ENCODE measurements around the gene BSG. TPM values are rescaled to one million over a fixed set of nuclear protein-coding genes. Genes with fewer than 3 reads are reported as not detected.

BSG gene
- total and polyA plus RNA-seq, 9 of the 15 experiments (the other 6 are each of a cell fraction or from before 2014, with no cell fraction given) = 4.6 to 495 (median 187) TPM

- TF ChIP-seq, protein P1, sequence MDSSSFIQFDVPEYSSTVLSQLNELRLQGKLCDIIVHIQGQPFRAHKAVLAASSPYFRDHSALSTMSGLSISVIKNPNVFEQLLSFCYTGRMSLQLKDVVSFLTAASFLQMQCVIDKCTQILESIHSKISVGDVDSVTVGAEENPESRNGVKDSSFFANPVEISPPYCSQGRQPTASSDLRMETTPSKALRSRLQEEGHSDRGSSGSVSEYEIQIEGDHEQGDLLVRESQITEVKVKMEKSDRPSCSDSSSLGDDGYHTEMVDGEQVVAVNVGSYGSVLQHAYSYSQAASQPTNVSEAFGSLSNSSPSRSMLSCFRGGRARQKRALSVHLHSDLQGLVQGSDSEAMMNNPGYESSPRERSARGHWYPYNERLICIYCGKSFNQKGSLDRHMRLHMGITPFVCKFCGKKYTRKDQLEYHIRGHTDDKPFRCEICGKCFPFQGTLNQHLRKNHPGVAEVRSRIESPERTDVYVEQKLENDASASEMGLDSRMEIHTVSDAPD (CRISPR knock-in tag; IDR thresholded peaks at IDR 0.05) = no peak
- TF ChIP-seq TBL1XR1 (IDR thresholded peaks at IDR 0.05; ENCODE audit: low read length in 2 of 2) (peak in 1 of 2 experiments; percentile 75; a peak in 2 of 4 replicates), MTA3 (IDR thresholded peaks at IDR 0.05; ENCODE audit: borderline replicate concordance) (0 out of 2 replicates have a peak, but pooled peaks have one; percentile 25), ZNF133 (CRISPR knock-in tag; IDR thresholded peaks at IDR 0.05) (no peak), TARDBP (IDR thresholded peaks at IDR 0.05) (0 out of 2 replicates have a peak, but pooled peaks have one; percentile 17), POLR2B (IDR thresholded peaks at IDR 0.05; ENCODE audit: low read depth, partially characterized antibody) (no peak), TSC22D4 (tag; IDR thresholded peaks at IDR 0.05) (no peak), GABPB2 (CRISPR knock-in tag; conservative IDR thresholded peaks at IDR 0.05) (no peak), CBX2 (IDR thresholded peaks at IDR 0.05; ENCODE audit: insufficient read depth, low read length, poor library complexity, severe bottlenecking) (no peak), NR3C1 (CRISPR knock-in tag; IDR thresholded peaks at IDR 0.05) (no peak), ZZZ3 (IDR thresholded peaks at IDR 0.05) (no peak), NRF1 (conservative IDR thresholded peaks at IDR 0.05 in 1 of 2, IDR thresholded peaks at IDR 0.05 in 1 of 2) (peak; percentile 26 to 36; a peak in 2 of 4 replicates), TRIM25 (IDR thresholded peaks at IDR 0.05; ENCODE audit: borderline replicate concordance) (no peak), RAD51 (IDR thresholded peaks at IDR 0.05; ENCODE audit: borderline replicate concordance, low read depth) (no peak), IRF1 (CRISPR knock-in tag; IDR thresholded peaks at IDR 0.05; ENCODE audit: borderline replicate concordance) (no peak), TEAD2 (tag; IDR thresholded peaks at IDR 0.05) (no peak), HLTF (IDR thresholded peaks at IDR 0.05) (0 out of 2 replicates have a peak, but pooled peaks have one; percentile 41), TOE1 (IDR thresholded peaks at IDR 0.05; ENCODE audit: borderline replicate concordance) (peak; percentile 19; the same call in 1 of the 2 replicates), TOE1 (CRISPR knock-in tag; IDR thresholded peaks at IDR 0.05; ENCODE audit: borderline replicate concordance, low read depth) (no peak)
- TF ChIP-seq, protein P2, sequence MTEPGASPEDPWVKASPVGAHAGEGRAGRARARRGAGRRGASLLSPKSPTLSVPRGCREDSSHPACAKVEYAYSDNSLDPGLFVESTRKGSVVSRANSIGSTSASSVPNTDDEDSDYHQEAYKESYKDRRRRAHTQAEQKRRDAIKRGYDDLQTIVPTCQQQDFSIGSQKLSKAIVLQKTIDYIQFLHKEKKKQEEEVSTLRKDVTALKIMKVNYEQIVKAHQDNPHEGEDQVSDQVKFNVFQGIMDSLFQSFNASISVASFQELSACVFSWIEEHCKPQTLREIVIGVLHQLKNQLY (CRISPR knock-in tag; conservative IDR thresholded peaks at IDR 0.05) = no peak
- TF ChIP-seq, protein P3, sequence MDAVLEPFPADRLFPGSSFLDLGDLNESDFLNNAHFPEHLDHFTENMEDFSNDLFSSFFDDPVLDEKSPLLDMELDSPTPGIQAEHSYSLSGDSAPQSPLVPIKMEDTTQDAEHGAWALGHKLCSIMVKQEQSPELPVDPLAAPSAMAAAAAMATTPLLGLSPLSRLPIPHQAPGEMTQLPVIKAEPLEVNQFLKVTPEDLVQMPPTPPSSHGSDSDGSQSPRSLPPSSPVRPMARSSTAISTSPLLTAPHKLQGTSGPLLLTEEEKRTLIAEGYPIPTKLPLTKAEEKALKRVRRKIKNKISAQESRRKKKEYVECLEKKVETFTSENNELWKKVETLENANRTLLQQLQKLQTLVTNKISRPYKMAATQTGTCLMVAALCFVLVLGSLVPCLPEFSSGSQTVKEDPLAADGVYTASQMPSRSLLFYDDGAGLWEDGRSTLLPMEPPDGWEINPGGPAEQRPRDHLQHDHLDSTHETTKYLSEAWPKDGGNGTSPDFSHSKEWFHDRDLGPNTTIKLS (IDR thresholded peaks at IDR 0.05; ENCODE audit: borderline replicate concordance, low read depth) = peak; percentile 25; the same call in 1 of the 2 replicates
- TF ChIP-seq, protein P4, sequence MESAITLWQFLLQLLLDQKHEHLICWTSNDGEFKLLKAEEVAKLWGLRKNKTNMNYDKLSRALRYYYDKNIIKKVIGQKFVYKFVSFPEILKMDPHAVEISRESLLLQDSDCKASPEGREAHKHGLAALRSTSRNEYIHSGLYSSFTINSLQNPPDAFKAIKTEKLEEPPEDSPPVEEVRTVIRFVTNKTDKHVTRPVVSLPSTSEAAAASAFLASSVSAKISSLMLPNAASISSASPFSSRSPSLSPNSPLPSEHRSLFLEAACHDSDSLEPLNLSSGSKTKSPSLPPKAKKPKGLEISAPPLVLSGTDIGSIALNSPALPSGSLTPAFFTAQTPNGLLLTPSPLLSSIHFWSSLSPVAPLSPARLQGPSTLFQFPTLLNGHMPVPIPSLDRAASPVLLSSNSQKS (CRISPR knock-in tag; IDR thresholded peaks at IDR 0.05) = no peak
Measured at GRCh38 chr19:566403-566802, 6.0 kb upstream of the BSG start (continued).
